Neuronal stem cell (in vitro differentiated cells): ENCODE data around the gene ABI3BP.

Experiments
- DNase-seq: peaks from one replicate; pipeline ENCODE4 v3.0.0-alpha.2; 2013; ENCODE audit warnings: low spot score
- H2AFZ ChIP-seq: one replicate; pipeline ENCODE4 v1.6.1; 2013; ENCODE audit warnings: mild to moderate bottlenecking, low read length, inconsistent platforms
- H2AK5ac ChIP-seq: 2 replicates; pipeline ENCODE4 v1.6.1; 2013; ENCODE audit warnings: low read depth, mild to moderate bottlenecking, inconsistent platforms, low read length, moderate library complexity, mixed read lengths
- H2BK120ac ChIP-seq: 2 replicates; pipeline ENCODE4 v1.6.1; 2013; ENCODE audit warnings: low read depth, mild to moderate bottlenecking, inconsistent platforms, low read length, moderate library complexity, mixed read lengths
- H2BK12ac ChIP-seq: one replicate; pipeline ENCODE4 v1.6.1; 2013; ENCODE audit warnings: low read length, inconsistent platforms
- H2BK15ac ChIP-seq: 2 replicates; pipeline ENCODE4 v1.6.1; 2013; ENCODE audit warnings: mild to moderate bottlenecking, low read length, inconsistent platforms, mixed read lengths
- H2BK5ac ChIP-seq: one replicate; pipeline ENCODE4 v1.6.1; 2013; ENCODE audit warnings: inconsistent platforms, mild to moderate bottlenecking, low read length, moderate library complexity
- H3K14ac ChIP-seq: one replicate; pipeline ENCODE4 v1.6.1; 2013; ENCODE audit warnings: low read length, inconsistent platforms
- H3K18ac ChIP-seq: 2 replicates; pipeline ENCODE4 v1.6.1; 2013; ENCODE audit warnings: low read length, inconsistent platforms
- H3K23ac ChIP-seq: 2 replicates; pipeline ENCODE4 v1.6.1; 2013; ENCODE audit warnings: low read depth, mild to moderate bottlenecking, mixed read lengths, low read length, inconsistent platforms; ENCODE audit not compliant: poor library complexity
- H3K27ac ChIP-seq: replicated peaks from 3 replicates; pipeline ENCODE4 v1.5.1; 2013; ENCODE audit warnings: low read length, inconsistent platforms
- H3K27me3 ChIP-seq, 3 experiments: 2 replicates each; pipeline ENCODE4 v1.6.1; 2013; ENCODE audit warnings: low read length in 3 of 3, mild to moderate bottlenecking in 2 of 3, inconsistent platforms in 1 of 3, low read depth in 1 of 3, mixed read lengths in 1 of 3, moderate library complexity in 1 of 3; ENCODE audit not compliant: control insufficient read depth in 3 of 3, insufficient read depth in 3 of 3
- H3K36me3 ChIP-seq, 2 donors: replicated peaks in 1 of 2; 2 replicates each; pipeline ENCODE4 v1.6.1; 2013; ENCODE audit warnings: low read length in 2 of 2; ENCODE audit not compliant: control insufficient read depth in 2 of 2, insufficient read depth in 2 of 2
- H3K4ac ChIP-seq: 2 replicates; pipeline ENCODE4 v1.6.1; 2013; ENCODE audit warnings: inconsistent platforms, mild to moderate bottlenecking, low read length, moderate library complexity
- H3K4me1 ChIP-seq, 2 donors: 1 replicate in 1 of 2; 2 replicates in 1 of 2; pipeline ENCODE4 v1.6.1; 2013; ENCODE audit warnings: low read length in 2 of 2, low read depth in 1 of 2; ENCODE audit not compliant: control insufficient read depth in 2 of 2, insufficient read depth in 1 of 2
- H3K4me2 ChIP-seq: one replicate; pipeline ENCODE4 v1.6.1; 2013; ENCODE audit warnings: mild to moderate bottlenecking, low read length, inconsistent platforms; ENCODE audit not compliant: insufficient read depth, poor library complexity, severe bottlenecking
- H3K4me3 ChIP-seq, 2 donors: 2 replicates each; pipeline ENCODE4 v1.5.1; 2013; ENCODE audit warnings: low read length in 2 of 2, mild to moderate bottlenecking in 2 of 2, inconsistent platforms in 1 of 2, moderate library complexity in 1 of 2
- H3K79me1 ChIP-seq: one replicate; pipeline ENCODE4 v1.6.1; 2013; ENCODE audit warnings: low read depth, mild to moderate bottlenecking, inconsistent platforms, low read length, moderate library complexity
- H3K9ac ChIP-seq: one replicate; pipeline ENCODE4 v1.6.1; 2013; ENCODE audit warnings: mild to moderate bottlenecking, low read depth, low read length, inconsistent platforms; ENCODE audit not compliant: poor library complexity
- H3K9me3 ChIP-seq, 2 donors: replicated peaks in 1 of 2; 2 replicates each; pipeline versions ENCODE3 to v1.6.1; 2013; ENCODE audit warnings: low read length in 2 of 2, mild to moderate bottlenecking in 2 of 2, inconsistent platforms in 1 of 2, low read depth in 1 of 2, mixed read lengths in 1 of 2, moderate library complexity in 1 of 2; ENCODE audit not compliant: control insufficient read depth in 2 of 2, insufficient read depth in 1 of 2
- H4K8ac ChIP-seq: one replicate; pipeline ENCODE4 v1.6.1; 2013; ENCODE audit warnings: low read depth, mild to moderate bottlenecking, inconsistent platforms, low read length, moderate library complexity
- H4K91ac ChIP-seq: one replicate; pipeline ENCODE4 v1.6.1; 2013; ENCODE audit warnings: low read length, low read depth, mild to moderate bottlenecking, inconsistent platforms; ENCODE audit not compliant: poor library complexity
- WGBS, 2 donors: extraction: QIAGEN DNeasy Blood & Tissue Kit; methylation state at CpG; one replicate each; pipeline ENCODE4 v1.1.7; 2013; ENCODE audit warnings: missing lambda C conversion rate in 2 of 2, mixed read lengths in 1 of 2; ENCODE audit not compliant: insufficient read length in 2 of 2, insufficient replicate concordance in 1 of 2; ENCODE audit errors: extremely low coverage in 2 of 2; 5-methylcytosine and 5-hydroxymethylcytosine counted together

The ABI3BP gene

DNA sequence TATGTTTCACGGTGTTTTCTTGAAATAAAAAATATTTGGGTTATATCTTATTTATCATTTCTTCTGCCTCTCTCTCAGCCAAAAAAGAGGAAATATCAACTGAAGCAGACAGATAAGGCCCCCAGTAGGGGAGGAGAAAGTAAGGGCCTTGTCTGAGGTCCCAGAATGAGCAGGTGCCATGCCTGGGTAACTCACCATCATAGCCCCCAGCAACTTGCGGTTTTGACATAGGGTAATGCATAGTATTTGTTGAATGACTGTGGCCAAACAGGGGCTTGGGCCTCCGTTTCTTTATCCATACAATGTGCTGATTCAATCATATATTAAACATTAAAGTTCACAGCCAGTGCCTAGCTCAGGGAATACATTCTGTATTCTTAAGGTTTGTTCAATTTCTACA, 119.6 kb downstream of the ABI3BP start:
- no peak overlapping the region for H2BK12ac ChIP-seq
- no peak overlapping the region for H3K4me2 ChIP-seq
- no peak overlapping the region for H4K91ac ChIP-seq
- no peak overlapping the region for H2BK5ac ChIP-seq
- no peak overlapping the region for H3K9ac ChIP-seq
- no peaks in the 10 kb centered on the region for H3K4me1 ChIP-seq
- H4K8ac ChIP-seq, result no peak overlapping the region
- no peak overlapping the region for H3K14ac ChIP-seq
- H3K9me3 ChIP-seq, result no peaks in the 10 kb centered on the region
- H3K4me3 ChIP-seq, result no peak overlapping the region
- no peak overlapping the region for H2BK15ac ChIP-seq
- H3K27me3 ChIP-seq, result no peaks in the 10 kb centered on the region
- H3K18ac ChIP-seq, result peak overlapping the region; percentile 51
- no peaks in the 10 kb centered on the region for H3K79me1 ChIP-seq
- no CpG with 5 or more reads among the region's 3 CpGs for WGBS, 2 donors
- no peak overlapping the region for H3K27ac ChIP-seq
- H2AFZ ChIP-seq, result no peak overlapping the region
- H2AK5ac ChIP-seq, result no peak overlapping the region
- no peak overlapping the region for H3K23ac ChIP-seq
- H3K36me3 ChIP-seq, result no peaks in the 10 kb centered on the region
- no peak overlapping the region for H2BK120ac ChIP-seq
- no peak for DNase-seq
- no peak overlapping the region for H3K4ac ChIP-seq

- Histone ChIP-seq H3K14ac (no peak overlapping the region), H2BK12ac (no peak overlapping the region), H2BK120ac (no peak overlapping the region), H2AK5ac (no peak overlapping the region), H3K79me1 (no peaks in the 10 kb centered on the region), H4K91ac (no peak overlapping the region), H3K9ac (no peak overlapping the region), H3K27ac (no peak overlapping the region), H3K4me2 (no peak overlapping the region), H3K9me3 (no peaks in the 10 kb centered on the region), H4K8ac (no peak overlapping the region), H2AFZ (no peak overlapping the region), H3K27me3 (no peaks in the 10 kb centered on the region), H2BK5ac (no peak overlapping the region), H2BK15ac (no peak overlapping the region), H3K36me3 (no peaks in the 10 kb centered on the region), H3K18ac (no peak overlapping the region), H3K23ac (no peak overlapping the region), H3K4me1 (no peaks in the 10 kb centered on the region), H3K4me3 (no peak overlapping the region), H3K4ac (no peak overlapping the region)
- no CpG with 5 or more reads among the region's 3 CpGs for WGBS, 2 donors
- DNase-seq, result no peak
These were observed 121.9 kb downstream of the ABI3BP start for GRCh38 chr3:100871306-100871705.

DNA sequence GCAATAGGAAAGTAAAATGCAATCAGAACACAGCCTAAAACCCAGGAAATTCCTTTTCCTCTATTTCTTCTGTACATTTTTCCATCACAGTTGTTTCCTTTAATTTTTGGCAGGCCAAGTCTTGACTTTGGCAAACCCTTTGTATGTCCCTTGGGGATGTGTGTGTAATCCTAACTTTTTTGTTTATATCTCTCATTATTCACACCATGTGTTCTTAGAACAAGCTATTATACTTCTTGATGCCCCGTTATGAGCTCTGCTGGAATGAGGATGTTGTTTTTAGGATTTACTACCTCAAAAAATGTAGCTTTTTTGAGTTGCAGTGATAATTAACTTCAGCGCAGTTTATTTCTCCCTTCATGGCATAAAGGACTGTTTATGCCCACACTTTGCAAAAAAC, 123.4 kb downstream of the ABI3BP start:
- H2AK5ac ChIP-seq, result no peak overlapping the region
- no peak overlapping the region for H3K4me3 ChIP-seq
- H3K23ac ChIP-seq, result no peak overlapping the region
- no peaks in the 10 kb centered on the region for H3K79me1 ChIP-seq
- WGBS, 2 donors, result no CpG with 5 or more reads among the region's 2 CpGs
- no peaks in the 10 kb centered on the region for H3K27me3 ChIP-seq
- no peak overlapping the region for H2BK15ac ChIP-seq
- H2BK120ac ChIP-seq, result no peak overlapping the region
- no peak overlapping the region for H2BK12ac ChIP-seq
- H2BK5ac ChIP-seq, result no peak overlapping the region
- no peaks in the 10 kb centered on the region for H3K4me1 ChIP-seq
- H4K8ac ChIP-seq, result no peak overlapping the region
- no peaks in the 10 kb centered on the region for H3K9me3 ChIP-seq
- H3K27ac ChIP-seq, result no peak overlapping the region
- H3K36me3 ChIP-seq, result no peaks in the 10 kb centered on the region
- H4K91ac ChIP-seq, result no peak overlapping the region
- no peak for DNase-seq
- H2AFZ ChIP-seq, result no peak overlapping the region
- H3K18ac ChIP-seq, result no peak overlapping the region
- no peak overlapping the region for H3K4me2 ChIP-seq
- H3K9ac ChIP-seq, result no peak overlapping the region
- no peak overlapping the region for H3K14ac ChIP-seq
- H3K4ac ChIP-seq, result no peak overlapping the region

DNA sequence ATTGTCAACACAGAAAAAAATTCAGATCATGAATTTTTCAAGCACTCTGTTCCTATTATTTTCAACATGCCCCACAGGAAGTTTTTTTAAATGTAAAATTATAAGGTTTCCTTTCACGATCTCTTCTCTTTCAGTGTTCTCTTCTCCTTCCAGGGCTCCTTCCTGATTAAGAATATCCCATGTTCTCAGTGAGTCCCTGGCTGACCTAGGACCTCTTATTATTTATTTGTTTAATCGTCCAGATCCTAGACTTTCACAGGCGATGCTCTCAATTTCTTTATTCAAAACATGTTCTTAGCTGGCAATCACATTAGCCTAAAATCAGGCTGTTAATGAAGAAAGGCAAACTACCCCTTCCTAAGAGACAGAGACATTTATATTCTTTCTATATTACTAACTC, 124.3 kb downstream of the ABI3BP start:
- no peak overlapping the region for H3K9ac ChIP-seq
- no peak overlapping the region for H3K23ac ChIP-seq
- no peak overlapping the region for H3K14ac ChIP-seq
- no peak overlapping the region for H4K91ac ChIP-seq
- H3K18ac ChIP-seq, result no peak overlapping the region
- H2BK120ac ChIP-seq, result no peak overlapping the region
- no peak for DNase-seq
- no peak overlapping the region for H3K4me2 ChIP-seq
- no peak overlapping the region for H4K8ac ChIP-seq
- H2BK12ac ChIP-seq, result no peak overlapping the region
- peaks cover 0 to 3% (median 0%) of the 10 kb centered on the region in 3 experiments for H3K27me3 ChIP-seq
- H3K4me3 ChIP-seq, result no peak overlapping the region
- no peak overlapping the region for H2AFZ ChIP-seq
- WGBS, 2 donors, result no CpG with 5 or more reads among the region's 3 CpGs
- H2BK5ac ChIP-seq, result no peak overlapping the region
- H3K4me1 ChIP-seq, result no peaks in the 10 kb centered on the region
- no peak overlapping the region for H3K27ac ChIP-seq
- no peaks in the 10 kb centered on the region for H3K9me3 ChIP-seq
- H3K4ac ChIP-seq, result no peak overlapping the region
- H3K36me3 ChIP-seq, result no peaks in the 10 kb centered on the region
- H3K79me1 ChIP-seq, result no peaks in the 10 kb centered on the region
- no peak overlapping the region for H2AK5ac ChIP-seq
- no peak overlapping the region for H2BK15ac ChIP-seq
